HG02943 (cell line): ENCODE data around the gene VRK1.
"Not testable (repeated sequence)": the region's sequence is repeated elsewhere in the genome, so short reads cannot be mapped to it uniquely, and the experiment has no call there.

Source experiments
- ATAC-seq: cut with Tn5 transposase; IDR thresholded peaks from one replicate; pipeline ENCODE4 v1.9.1; 2021; ENCODE audit warnings: mild to moderate bottlenecking, low read depth, moderate library complexity; ENCODE audit not compliant: unreplicated experiment

VRK1 gene, protein sequence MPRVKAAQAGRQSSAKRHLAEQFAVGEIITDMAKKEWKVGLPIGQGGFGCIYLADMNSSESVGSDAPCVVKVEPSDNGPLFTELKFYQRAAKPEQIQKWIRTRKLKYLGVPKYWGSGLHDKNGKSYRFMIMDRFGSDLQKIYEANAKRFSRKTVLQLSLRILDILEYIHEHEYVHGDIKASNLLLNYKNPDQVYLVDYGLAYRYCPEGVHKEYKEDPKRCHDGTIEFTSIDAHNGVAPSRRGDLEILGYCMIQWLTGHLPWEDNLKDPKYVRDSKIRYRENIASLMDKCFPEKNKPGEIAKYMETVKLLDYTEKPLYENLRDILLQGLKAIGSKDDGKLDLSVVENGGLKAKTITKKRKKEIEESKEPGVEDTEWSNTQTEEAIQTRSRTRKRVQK

DNA sequence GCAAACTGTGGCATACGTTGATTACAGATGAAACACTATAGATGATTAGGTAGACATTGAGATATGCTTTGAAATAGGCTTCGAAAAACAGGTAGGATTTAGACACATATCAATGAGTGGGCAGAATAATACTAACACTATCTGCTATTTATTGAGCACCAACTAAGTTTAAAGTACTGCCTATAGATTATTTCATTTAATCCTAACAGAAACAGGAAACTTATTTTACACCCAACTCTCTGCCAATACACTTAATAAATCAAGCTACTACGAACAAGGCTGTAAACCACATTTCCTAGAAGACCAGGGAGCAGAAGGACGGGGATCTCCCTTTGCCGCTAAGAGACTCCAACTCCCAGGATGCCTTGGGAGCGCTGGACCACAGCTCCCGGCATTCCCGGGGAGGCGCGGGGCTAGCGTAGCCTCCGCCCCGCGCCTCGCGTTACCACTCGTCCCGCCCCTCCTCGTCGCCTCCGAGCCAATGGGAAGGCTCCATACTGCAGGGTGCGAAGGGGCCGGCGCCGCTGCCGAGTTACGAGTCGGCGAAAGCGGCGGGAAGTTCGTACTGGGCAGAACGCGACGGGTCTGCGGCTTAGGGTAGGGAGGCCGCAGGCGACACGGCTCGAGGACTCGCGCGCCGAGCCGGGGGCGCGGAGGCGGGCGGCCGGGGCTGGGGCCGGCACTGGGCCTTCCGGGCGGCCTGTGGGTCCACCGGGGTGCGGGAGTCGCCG lies at the start of gene VRK1:
TSS of gene VRK1 (plus strand) at position 532 of the 731 bp plus-strand sequence. CDS start 36,090 bp downstream, outside the sequence.
- peak; percentile 95 for ATAC-seq

DNA sequence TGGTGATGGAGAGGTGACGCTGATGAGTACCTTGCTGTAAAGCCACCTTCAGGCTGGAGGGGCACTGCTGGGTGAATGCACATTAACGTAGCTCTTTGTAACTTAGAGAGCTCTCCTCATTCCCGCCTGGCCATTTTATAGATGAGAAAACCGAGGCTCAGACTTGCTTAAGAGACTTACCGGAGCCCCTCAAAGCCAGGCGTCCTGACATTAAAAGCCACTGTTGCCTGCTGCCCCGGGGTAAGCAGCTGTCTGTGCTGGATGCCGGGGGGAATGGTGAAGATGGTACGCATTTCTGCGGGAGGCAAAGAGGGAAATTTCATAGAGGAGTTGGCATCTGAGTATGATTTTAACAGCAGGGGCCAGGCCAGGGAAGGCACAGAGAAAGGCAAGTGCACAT lies 49.6 kb upstream of the VRK1 start:
- ATAC-seq = no peak

DNA sequence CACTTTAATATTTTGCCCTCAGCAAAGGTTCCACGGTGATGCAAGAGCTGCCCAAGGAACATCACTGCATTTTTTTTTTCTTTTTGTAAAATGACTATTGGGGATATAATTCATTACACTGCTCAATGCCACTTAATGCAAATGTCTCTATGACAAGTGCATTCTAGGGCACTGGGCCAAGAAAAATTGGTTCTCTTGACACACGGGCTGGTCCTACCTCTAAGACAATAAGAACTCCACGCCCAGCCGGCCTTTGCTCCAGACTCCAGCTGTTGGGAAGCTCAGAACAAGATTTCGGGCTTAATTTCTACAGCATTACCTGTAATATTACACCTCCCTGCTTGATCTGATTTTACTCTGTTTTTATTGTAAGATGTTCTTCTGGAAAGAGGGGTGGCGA lies 48.8 kb upstream of the VRK1 start:
- ATAC-seq = no peak

DNA sequence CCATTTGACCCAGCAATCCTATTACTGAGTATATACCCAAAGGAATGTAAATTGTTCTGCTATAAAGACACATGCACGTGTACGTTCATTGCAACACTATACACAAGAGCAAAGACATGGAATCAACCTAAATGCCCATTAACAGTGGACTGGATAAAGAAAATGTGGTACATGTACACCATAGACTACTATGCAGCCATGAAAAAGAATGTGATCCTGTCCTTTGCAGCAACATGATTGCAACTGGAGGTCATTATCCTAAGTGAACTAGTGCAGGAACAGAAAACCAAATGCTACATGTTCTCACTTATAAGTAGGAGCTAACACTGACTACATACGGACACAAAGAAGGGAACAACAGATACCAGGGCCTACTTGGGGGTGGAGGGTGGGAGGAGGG lies 45.7 kb upstream of the VRK1 start:
- no peak for ATAC-seq

DNA sequence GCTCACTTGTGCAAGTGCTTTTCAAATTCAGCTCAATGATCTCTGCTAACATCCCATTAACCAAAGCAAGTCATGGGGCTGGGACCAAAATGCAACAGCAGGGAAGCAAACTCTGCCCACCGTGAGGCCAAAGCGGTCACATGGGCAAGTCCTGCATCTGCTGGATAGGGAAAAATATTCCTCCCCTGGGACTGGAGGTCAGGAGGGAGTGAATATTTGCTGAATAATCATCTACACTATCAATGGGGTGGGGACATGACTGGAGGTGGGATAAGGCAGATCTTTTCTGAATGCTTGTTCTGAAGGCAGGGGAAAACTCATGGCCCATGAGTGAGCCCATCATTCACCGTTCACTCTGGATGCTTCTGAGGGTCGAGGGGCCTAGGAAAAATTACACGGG lies 45.1 kb upstream of the VRK1 start:
- no peak for ATAC-seq

DNA sequence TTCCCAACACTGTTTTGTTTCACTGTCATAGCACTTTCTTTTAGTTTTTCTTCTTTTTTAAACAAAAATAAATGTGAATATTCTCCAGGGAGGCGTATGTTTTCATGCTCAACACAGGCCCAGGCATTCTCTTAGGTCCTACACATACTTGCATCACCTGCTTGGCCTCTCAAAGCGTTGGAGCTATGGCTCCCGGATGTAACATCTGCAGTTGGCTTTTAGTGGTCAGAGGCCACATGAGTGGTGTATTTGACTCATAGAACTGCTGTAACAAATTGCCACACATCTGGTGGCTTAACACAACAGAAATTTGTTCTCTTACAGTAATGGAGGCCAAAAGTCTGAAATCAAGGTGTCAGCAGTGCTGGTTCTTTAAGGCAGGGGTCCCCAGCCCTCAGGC lies 44.6 kb upstream of the VRK1 start:
- ATAC-seq = no peak

DNA sequence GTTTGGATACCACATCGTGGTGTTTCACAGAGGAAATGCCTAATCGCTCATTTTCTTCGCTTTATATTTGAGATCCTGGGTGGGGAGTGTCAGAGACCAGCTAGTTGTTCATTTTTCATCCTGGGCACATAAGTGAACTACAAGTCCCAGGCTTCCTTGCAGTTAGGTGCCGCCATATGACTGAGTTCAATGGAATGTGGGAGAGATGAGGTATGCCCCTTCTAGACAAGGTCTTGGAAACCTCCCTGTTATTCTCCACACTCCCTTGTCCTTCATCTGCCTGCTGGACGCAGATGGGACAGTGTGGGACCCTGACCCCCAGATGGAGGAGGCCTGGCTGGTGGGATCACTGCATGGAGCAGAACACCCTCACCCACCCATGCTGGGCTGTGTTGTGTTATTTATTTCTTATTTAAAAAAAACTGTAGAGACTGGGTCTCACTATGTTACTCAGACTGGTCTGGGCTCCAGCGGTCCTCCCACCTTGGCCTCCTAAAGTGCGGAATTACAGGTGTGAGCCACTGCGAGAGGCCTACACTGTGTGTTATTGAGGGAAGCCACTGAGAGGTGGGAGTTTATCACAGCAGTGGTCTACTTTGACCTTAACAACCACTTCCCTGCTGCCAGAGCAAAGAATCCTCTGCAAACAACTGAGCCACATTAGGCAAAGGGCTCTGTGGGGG lies 42.9 kb upstream of the VRK1 start:
- no peak for ATAC-seq

DNA sequence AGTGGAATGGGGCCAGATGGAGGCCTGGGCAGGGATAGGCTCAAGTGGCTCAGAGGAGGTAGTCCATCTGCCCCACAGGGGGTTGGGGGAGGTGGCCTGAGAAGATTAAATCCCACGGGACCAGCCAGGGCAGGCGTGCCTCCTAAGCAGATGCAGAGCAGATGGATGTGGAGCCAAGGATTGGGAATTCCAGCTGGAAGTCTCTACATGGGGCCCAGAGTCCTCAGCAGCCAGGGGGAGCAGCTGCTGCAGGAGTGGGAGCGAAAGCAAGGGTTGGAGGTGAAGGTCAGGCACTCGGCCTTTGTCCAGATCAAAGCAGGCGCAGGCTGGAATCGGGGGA lies 42.4 kb upstream of the VRK1 start:
- no peak for ATAC-seq

DNA sequence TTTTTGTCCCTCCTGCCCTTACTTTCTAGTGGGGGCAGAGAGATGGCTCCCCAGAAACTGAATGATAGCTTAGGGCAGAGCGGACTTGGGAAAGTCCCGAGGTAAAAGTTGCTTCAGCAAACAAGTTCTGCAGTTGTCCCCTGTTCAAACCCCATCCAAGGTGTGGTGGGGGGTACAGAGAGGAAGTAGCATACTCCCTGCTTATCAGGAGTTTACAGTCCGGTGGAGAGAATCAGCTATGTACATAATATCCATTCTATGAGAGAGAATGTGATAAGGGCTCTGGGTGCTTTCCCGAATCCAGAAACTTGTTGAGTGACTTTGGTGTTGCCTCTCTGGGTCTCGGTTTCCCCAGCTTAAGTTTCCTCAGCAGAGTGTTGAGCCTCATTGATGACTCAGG lies 40.4 kb upstream of the VRK1 start:
- no peak for ATAC-seq

DNA sequence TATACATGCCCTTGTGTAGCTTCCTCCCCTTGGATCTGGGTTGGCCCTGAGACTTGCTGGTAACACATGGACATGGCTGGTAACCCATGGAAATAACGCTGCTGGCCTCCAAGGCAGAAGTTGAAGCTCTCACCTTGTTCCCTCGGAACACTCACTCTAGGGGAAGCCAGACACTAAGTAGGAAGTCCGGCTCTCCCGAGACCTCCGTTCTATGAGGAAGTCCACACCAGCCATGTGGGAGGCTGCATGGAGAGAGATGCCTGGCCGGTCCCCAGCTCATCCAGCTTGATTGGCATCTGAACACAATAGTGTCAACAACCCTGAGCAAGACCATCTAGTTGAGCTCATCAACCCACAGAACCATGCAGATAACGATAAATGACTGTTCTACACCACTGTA lies 39.7 kb upstream of the VRK1 start:
- no peak for ATAC-seq

DNA sequence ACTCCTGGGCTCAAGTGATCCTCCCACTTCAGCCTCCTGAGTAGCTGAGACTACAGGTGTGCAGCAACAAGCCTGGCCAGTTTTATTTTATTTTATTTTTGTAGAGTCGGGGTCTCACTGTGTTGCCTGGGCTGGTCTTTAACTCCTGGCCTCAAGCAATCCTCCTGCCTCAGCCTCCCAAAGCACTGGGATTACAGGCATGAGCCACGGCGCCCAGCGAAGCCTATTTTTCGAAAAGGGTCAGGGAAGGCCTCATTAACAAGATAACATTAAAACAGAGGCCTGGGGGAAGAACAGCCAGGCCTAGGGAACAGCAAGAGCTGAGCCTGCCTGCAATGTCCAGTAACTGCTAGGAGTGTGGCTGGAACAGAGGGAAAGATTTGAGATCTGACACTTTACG lies 36.1 kb upstream of the VRK1 start:
- ATAC-seq = no peak

DNA sequence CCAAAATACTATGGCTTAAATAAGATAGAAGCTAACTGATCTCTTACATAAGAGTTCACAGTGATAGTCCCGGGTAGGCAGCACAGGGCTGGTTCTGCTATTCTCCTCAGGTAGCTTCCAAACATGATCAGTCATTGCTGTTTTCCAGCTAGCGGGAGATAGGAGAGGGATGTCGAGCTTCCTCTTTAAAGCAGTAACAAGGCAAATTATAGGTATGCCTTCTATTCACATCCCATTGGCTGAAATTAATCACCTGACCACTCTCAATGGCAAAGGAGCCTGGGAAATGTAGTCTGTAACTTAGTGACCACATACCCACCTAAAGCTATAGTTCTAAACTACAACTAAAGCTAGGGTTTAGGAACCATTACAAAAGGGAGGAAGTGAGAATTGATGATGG lies 34.5 kb upstream of the VRK1 start:
- peak; percentile 97 for ATAC-seq

DNA sequence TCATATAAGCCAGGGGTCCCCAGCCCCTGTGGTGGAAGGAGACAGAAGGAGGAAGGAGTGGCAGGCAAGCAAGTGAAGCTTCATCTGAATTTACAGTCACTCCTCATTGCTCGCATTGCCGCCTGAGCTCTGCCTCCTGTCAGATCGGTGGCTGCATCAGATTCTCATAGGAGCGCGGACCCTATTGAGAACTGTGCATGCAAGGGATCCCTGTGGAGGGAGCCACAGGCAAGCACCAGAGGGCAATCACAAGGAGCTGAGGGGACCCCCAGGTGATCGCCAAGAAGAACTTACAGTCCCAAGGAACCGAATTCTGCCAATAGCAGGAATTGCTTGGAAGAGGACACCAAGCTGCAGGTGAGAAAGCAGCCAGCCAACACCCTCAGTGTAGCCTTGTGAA lies 33.2 kb upstream of the VRK1 start:
- ATAC-seq = no peak

DNA sequence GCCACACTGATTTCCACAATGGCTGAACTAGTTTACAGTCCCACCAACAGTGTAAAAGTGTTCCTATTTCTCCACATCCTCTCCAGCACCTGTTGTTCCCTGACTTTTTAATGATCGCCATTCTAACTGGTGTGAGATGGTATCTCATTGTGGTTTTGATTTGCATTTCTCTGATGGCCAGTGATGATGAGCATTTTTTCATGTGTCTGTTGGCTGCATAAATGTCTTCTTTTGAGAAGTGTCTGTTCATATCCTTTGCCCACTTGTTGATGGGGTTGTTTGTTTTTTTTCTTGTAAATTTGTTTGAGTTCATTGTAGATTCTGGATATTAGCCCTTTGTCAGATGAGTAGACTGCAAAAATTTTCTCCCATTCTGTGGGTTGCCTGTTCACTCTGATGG lies 32.0 kb upstream of the VRK1 start:
- ATAC-seq = not testable (repeated sequence)

DNA sequence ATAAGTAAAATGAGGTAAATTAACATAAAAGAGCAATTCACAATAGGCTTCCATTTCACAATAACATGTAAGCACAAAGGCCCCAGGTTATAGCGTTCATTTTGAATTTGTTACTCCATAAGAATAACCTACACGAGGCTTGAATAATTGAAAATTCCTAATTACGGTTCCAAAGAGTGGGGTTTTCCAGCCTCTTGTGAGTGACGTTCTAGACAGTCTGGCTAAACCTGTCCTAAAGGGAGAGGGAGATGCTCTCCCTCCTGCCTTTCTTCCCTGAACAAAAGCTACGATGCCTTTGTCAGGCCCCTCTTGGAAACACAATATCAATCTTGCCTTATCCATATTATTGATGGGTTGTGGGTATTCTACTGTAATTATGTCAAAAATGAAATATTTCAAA lies 24.3 kb upstream of the VRK1 start:
- ATAC-seq = no peak

DNA sequence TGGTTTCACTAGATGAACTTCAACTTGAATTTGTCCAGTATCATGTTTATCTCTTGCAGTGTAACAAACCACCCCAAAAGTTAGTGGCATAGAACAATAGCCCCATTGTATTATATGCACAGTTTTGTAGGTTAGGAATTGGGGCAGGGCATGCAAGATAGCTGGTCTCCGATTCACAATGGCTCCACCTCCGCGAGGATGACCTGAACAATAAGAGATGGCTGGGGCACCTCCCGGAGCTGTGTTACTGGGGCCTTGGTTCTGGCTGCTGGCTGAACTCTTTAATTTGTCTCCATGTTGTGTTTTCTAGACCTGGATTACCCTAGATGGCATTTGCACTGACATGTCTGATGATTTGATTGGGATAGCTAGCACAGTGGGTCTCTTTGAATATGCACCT lies 20.4 kb upstream of the VRK1 start:
- no peak for ATAC-seq

DNA sequence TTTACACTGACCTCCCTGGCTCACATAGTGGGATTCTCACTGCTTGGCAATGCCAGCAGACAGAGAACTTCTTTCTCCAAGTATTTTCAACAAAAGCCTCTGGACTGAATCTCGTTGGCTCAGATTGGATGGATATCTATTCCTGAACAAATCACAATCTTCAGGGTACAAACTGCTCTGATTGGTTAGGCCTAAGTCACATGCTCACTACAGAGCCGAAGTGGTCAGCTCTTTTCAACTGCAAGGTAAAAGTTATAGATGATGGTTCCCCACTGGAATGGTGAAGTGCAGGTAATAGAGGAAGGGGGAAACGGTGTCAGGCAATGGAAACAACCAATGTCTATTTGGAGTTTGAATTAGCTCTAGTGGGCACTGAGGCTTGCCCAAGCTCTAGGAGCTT lies 16.7 kb upstream of the VRK1 start:
- ATAC-seq = no peak

DNA sequence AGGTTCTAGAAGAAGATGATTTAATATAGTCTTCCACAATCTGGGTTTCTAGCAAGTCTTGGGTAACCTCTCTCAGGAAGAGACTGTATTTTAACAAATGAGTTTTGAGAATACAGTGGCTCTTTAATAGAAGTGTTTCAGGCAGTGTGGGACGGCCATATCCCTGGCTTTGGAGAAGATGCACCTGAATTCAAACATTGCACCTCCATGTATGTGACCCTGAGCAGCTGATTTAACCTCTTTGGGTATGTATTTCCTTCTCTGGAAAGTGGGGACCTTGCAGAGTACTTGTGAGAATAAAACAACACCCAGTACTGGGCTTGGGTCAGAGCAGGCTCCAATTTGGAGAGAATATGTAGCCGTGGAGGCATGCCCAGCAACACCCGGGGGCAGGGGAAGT lies 15.8 kb upstream of the VRK1 start:
- ATAC-seq = no peak

DNA sequence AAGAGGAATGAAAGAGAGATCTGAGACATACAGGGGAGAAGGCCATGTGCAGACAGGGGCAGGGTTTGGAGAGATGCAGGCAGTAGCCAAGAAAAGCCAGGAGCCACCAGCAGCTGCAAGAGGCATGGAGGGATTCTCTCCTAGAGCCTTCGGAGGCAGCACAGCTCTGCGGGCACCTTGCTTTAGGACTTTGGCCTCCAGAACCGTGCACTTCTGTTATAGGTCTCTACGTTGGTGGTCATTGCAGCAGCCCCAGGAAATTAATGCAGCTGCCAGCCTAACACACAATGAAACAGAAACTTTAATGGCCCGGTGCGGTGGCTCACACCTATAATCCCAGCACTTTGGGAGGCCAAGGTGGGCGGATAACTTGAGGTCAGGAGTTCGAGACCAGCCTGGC lies 14.7 kb upstream of the VRK1 start:
- no peak for ATAC-seq

DNA sequence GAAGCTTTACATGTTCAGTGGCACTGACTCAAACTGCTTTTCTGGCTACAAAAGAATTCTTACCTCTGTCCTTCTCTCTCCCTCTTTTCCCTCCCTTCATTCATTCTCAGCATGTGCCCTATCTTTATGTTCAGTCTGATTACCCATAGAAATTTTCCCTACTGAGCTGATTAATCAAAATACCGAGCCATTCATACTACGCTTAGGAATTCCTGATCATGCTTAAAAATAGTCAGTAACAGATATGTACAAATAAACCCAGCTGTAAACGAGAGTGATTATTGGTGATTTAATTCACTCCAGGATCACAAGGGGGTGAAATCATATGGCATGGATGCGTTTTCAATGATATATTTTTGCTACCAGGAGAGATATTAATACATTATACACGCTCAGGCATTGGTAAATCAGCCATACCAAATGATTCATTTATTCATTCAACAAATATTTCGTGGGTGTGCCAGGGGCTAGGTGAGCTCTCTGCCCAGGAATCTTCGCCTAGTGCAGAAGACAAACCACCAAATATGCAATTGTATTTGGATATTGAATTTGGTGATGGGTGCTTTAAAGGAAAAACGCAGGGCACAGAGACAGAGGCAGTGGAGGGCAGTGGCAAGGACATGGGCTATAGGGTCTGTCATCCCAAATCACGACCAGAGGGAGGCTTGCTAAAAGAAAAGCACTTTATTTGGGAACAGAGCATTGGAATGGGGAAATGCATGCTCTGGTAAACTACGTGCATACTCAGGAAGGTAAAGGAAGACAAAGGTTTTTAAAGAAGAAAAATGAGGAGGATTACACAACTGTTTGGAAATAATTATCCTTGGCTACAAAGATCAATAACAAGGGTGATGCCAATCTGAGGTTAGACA lies 13.9 kb upstream of the VRK1 start:
- ATAC-seq = no peak

DNA sequence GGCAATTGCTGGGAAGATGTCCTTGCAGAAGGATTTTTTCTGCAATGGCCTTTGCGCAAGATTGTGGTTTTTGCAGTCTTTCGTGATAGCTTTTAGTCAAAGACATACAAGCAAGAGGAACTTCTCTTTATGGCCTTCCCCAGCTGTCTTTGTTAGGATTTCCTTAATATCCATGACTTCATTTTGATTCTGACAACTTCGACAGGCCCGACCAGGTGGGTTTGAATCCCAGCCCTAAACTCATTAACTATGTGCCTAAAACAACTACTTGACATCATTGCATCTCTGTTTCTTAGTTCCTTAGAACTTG lies 13.3 kb upstream of the VRK1 start:
- ATAC-seq = no peak
